ENCODE data around the gene CENPP.

CENPP gene

DNA sequence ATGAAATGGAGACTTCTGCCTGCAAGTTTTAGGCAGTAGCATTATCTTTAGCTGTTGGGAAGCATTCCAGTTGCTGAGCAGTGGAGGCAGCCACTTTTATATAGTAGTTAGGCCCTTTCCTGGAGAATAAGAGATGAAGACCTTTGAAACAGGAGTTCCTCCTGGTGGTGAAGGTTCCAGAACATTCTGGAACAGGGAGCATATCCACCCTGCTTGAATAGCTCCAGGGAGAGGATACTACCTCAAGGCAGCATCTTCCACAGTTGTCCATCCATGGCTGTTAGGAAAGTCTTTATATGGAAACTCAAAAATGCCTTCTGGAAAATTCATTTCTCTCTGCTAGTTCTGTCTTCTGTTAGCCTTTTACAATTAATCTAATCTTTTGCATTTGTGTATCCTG, 153.6 kb downstream of the CENPP start:
- TF ChIP-seq GATA3 (IDR thresholded peaks at IDR 0.05; ENCODE audit: low read depth, low read length) (no peak), GATA2 (IDR thresholded peaks at IDR 0.05; ENCODE audit: low read depth, low read length) (no peak)

GRCh38 chr9:92480291-92480771, 154.6 kb downstream of the CENPP start:
- no peak for TF ChIP-seq GATA2 (IDR thresholded peaks at IDR 0.05; ENCODE audit: low read depth, low read length)
- no peak for TF ChIP-seq GATA3 (IDR thresholded peaks at IDR 0.05; ENCODE audit: low read depth, low read length)

GRCh38 chr9:92480986-92481633, 155.4 kb downstream of the CENPP start:
- TF ChIP-seq GATA3 (IDR thresholded peaks at IDR 0.05; ENCODE audit: low read depth, low read length) (no peak), GATA2 (IDR thresholded peaks at IDR 0.05; ENCODE audit: low read depth, low read length) (no peak)

DNA sequence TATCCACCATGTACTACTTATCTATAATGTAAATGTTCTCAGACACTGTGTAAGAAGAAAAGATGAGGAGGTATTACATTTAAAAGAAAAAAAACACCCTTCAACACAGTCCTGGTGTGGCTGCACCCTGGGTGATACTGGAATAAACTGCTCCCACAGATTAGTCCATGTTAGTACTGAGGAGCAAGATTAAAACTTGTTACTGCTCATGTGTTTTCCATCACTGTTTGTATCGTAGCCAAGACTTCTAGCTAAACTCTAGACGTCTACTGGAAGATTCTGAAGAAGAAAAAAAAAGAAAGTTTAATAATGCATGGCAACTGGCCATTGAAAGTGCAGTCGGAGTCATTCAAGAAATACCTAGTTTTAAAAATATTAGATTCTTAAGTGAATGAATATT, 156.6 kb downstream of the CENPP start, which contains the start of gene ASPN:
Gene ASPN, minus strand, starts transcription at position 178 of the 400 bp plus-strand sequence.
- TF ChIP-seq GATA2 (IDR thresholded peaks at IDR 0.05; ENCODE audit: low read depth, low read length), result no peak
- TF ChIP-seq GATA3 (IDR thresholded peaks at IDR 0.05; ENCODE audit: low read depth, low read length), result no peak

- TF ChIP-seq GATA2 (IDR thresholded peaks at IDR 0.05; ENCODE audit: low read depth, low read length) (no peak), GATA3 (IDR thresholded peaks at IDR 0.05; ENCODE audit: low read depth, low read length) (no peak)
These were observed 157.1 kb downstream of the CENPP start for GRCh38 chr9:92482805-92483204.

- no peak for TF ChIP-seq GATA2 (IDR thresholded peaks at IDR 0.05; ENCODE audit: low read depth, low read length)
- TF ChIP-seq GATA3 (IDR thresholded peaks at IDR 0.05; ENCODE audit: low read depth, low read length), result no peak
These were observed 158.1 kb downstream of the CENPP start for GRCh38 chr9:92483627-92484545.

GRCh38 chr9:92484563-92484962, 158.8 kb downstream of the CENPP start:
- TF ChIP-seq GATA3 (IDR thresholded peaks at IDR 0.05; ENCODE audit: low read depth, low read length) (no peak), GATA2 (IDR thresholded peaks at IDR 0.05; ENCODE audit: low read depth, low read length) (no peak)

- TF ChIP-seq GATA2 (IDR thresholded peaks at IDR 0.05; ENCODE audit: low read depth, low read length), result no peak
- no peak for TF ChIP-seq GATA3 (IDR thresholded peaks at IDR 0.05; ENCODE audit: low read depth, low read length)
These were observed 160.6 kb downstream of the CENPP start for GRCh38 chr9:92486371-92486770.

DNA sequence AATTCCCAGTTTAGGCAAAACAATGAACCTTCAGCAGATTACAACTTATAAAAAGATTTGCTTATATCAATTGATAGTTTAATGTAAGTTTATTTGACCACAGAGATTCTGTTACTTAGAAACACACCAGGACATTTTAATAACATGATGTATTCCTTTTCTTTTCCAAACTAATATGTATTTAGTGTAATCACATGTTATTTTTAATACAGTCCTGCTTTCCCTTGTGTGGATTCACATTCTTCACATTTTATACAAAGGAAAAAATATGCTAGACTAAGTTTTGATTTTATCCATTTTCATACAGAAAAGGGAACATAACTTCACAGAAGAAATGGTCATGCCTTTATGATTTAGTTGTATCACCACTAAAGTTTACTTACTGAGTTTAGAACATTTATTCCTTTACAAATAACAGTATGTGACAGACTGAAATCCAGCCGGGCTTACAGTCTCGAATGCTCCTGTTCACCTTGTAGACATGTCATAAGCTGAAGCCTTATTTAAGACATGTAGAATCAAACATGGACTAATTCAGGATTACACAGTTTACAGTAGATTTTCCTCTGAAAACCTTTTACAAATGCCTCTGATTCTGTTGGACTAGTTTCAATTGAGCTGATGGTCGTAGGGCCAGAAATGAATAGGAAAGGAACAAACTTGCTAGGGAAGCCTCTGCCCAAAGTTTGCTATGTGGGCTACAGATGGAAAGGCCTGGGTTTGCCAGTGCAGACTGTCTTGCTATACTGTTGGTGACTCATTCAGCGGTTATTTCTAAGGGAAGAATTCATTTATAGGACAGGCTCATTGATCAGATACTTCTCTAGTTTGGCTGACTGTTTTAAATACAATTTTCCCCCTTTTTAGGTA, 163.2 kb downstream of the CENPP start:
- TF ChIP-seq GATA3 (IDR thresholded peaks at IDR 0.05; ENCODE audit: low read depth, low read length), result no peak
- TF ChIP-seq GATA2 (IDR thresholded peaks at IDR 0.05; ENCODE audit: low read depth, low read length), result no peak

DNA sequence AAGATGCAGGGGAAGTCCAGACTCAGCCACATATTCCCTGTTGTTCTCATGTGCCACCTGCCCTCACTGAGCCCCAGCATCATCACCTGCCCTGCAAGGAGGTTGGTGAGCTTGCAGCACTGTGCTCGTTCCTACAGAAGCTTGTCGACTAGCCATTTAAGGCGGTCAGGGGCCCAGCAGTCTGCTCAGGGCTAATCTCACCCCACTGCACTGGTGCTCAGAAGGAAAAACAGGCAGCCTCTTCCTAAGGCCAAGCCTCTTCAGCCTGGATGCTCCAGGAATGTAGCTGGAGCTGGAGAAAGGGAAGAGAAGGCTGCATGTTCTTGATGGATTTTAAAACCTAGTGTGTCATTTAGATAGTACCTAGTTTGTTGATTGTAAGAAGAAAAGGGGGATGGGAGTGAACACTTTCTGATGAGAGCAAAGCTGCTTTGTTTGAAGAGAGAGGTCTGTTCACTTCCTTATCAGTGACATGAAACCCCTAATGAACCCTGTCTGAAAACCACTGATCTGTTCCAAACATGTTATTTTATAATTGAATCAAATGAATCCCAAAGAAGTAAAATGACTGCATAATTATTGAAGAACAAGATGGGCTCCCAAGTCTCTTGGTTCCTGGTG, 167.1 kb downstream of the CENPP start:
- no peak for TF ChIP-seq GATA3 (IDR thresholded peaks at IDR 0.05; ENCODE audit: low read depth, low read length)
- no peak for TF ChIP-seq GATA2 (IDR thresholded peaks at IDR 0.05; ENCODE audit: low read depth, low read length)

DNA sequence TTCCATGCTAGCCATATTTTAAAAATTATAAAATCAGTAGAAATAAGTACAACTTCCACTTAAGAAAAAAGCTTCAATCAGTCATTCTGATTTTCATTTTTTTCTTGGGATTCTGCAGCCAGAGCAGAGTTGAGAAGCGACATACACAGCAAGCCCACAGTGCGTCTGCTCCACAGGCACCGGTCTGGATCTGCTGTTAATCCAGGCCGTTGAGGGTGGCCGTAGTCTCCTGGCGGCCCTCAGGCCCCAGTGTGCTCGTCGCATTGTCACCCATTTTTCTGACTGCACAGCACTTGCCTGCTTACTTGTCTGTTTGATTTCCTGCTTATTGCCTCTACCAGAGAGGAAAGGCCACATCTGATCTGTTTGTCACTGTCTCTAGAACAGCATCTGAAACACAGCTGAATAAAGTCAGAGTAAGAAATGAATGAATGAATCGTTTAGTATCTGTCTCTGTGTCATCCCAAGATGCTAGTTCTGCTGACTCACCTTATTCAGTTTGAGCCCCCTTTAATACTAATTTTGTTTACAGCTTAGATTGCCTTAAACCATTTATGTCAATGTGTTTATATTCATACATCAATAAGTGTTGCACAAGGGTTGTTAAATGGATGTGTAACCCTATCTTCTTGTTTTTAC, 168.1 kb downstream of the CENPP start:
- TF ChIP-seq GATA3 (IDR thresholded peaks at IDR 0.05; ENCODE audit: low read depth, low read length), result no peak
- no peak for TF ChIP-seq GATA2 (IDR thresholded peaks at IDR 0.05; ENCODE audit: low read depth, low read length)

DNA sequence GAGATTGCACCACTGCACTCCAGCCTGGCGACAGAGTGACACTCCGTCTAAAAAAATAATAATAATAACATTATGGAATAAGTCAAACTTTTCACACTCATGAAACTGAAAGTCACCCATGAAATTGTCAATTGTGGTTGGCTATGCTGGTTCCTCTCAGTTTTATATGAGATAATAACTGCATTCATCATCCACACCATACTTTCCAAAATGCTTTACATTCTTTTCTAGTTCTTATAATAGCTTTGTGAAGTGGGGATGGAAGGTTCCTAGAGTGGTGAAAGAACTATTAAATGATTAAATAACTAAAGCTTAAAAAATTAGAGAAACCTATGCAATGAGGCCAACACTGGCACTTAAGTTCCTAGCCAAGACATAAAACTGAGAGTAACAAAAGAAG, 169.1 kb downstream of the CENPP start:
- TF ChIP-seq GATA3 (IDR thresholded peaks at IDR 0.05; ENCODE audit: low read depth, low read length), result no peak
- no peak for TF ChIP-seq GATA2 (IDR thresholded peaks at IDR 0.05; ENCODE audit: low read depth, low read length)

Data from SH-SY5Y (cell line).